Keratinocyte (primary cell): ENCODE measurements around the gene ITPR1. TPM values are rescaled to one million over a fixed set of nuclear protein-coding genes. Genes with fewer than 3 reads are reported as not detected.

Experiments used
- DNase-seq: peaks from one replicate; pipeline ENCODE4 v3.0.0-alpha.2; 2011; ENCODE audit warnings: low read depth, missing footprints, low spot score
- FAIRE-seq: peaks from 2 replicates; lab custom pipeline; 2011; peaks lifted over from hg19 to GRCh38; lab: Jason Lieb, UNC
- H2AFZ ChIP-seq: 2 replicates; pipeline ENCODE4 v1.6.0; 2012; ENCODE audit warnings: low read length, control low read depth, inconsistent platforms; ENCODE audit not compliant: control insufficient read depth
- H3K27ac ChIP-seq: 2 replicates; pipeline ENCODE4 v1.5.1; 2011; ENCODE audit warnings: low read length; ENCODE audit not compliant: control insufficient read depth, insufficient read depth
- H3K27me3 ChIP-seq: 3 replicates; pipeline ENCODE4 v1.6.0; 2011; ENCODE audit warnings: low read length; ENCODE audit not compliant: control insufficient read depth, insufficient read depth; ENCODE audit errors: extremely low read depth
- H3K36me3 ChIP-seq, 2 experiments: 2 replicates in 1 of 2; 3 replicates in 1 of 2; pipeline ENCODE4 v1.5.1; 2011; ENCODE audit warnings: low read length in 2 of 2, mild to moderate bottlenecking in 1 of 2; ENCODE audit not compliant: control insufficient read depth in 2 of 2, insufficient read depth in 2 of 2; ENCODE audit errors: extremely low read depth in 1 of 2
- H3K4me1 ChIP-seq: 3 replicates; pipeline ENCODE4 v1.5.1; 2011; ENCODE audit warnings: low read length; ENCODE audit not compliant: control insufficient read depth, insufficient read depth; ENCODE audit errors: extremely low read depth
- H3K4me2 ChIP-seq: 3 replicates; pipeline ENCODE4 v1.6.0; 2011; ENCODE audit warnings: low read depth, low read length; ENCODE audit not compliant: control insufficient read depth, insufficient read depth; ENCODE audit errors: extremely low read depth
- H3K4me3 ChIP-seq, 3 experiments: fragments of 200-600 bp in 1 of 3; sonication (generic) in 1 of 3; 2 replicates in 2 of 3; 3 replicates in 1 of 3; pipeline ENCODE4 v1.5.1; 2011 to 2016; ENCODE audit warnings: low read length in 3 of 3, mild to moderate bottlenecking in 3 of 3, control low read depth in 2 of 3, inconsistent platforms in 1 of 3, low read depth in 1 of 3, mixed read lengths in 1 of 3, mixed run types in 1 of 3, moderate library complexity in 1 of 3; ENCODE audit not compliant: control insufficient read depth in 2 of 3, insufficient read depth in 2 of 3; ENCODE audit errors: extremely low read depth in 1 of 3
- H3K79me2 ChIP-seq: 2 replicates; pipeline ENCODE4 v1.6.0; 2012; ENCODE audit warnings: low read length; ENCODE audit not compliant: control insufficient read depth, insufficient read depth
- H3K9ac ChIP-seq: 3 replicates; pipeline ENCODE4 v1.6.0; 2011; ENCODE audit warnings: low read length; ENCODE audit not compliant: control insufficient read depth, insufficient read depth; ENCODE audit errors: extremely low read depth
- H3K9me1 ChIP-seq: 3 replicates; pipeline ENCODE4 v1.6.0; 2011; ENCODE audit warnings: low read length; ENCODE audit not compliant: control insufficient read depth, insufficient read depth; ENCODE audit errors: extremely low read depth
- H3K9me3 ChIP-seq: 2 replicates; pipeline ENCODE4 v1.5.1; 2012; ENCODE audit warnings: low read depth, low read length; ENCODE audit not compliant: control insufficient read depth
- H4K20me1 ChIP-seq: 3 replicates; pipeline ENCODE4 v1.6.0; 2011; ENCODE audit warnings: low read length; ENCODE audit not compliant: control insufficient read depth, insufficient read depth; ENCODE audit errors: extremely low read depth
- CTCF ChIP-seq, 3 experiments: IDR thresholded peaks in 1 of 3; conservative IDR thresholded peaks in 1 of 3; optimal IDR thresholded peaks in 1 of 3; 2 replicates in 2 of 3; 3 replicates in 1 of 3; pipeline versions ENCODE3 to v1.5.1; 2011; ENCODE audit warnings: low read length in 3 of 3, mild to moderate bottlenecking in 3 of 3, moderate library complexity in 2 of 3, control low read depth in 1 of 3, inconsistent platforms in 1 of 3; ENCODE audit not compliant: insufficient read depth in 2 of 3; ENCODE audit errors: extremely low read depth in 1 of 3
- EZH2 ChIP-seq: IDR thresholded peaks from one replicate; pipeline ENCODE4 v1.6.1; 2012; ENCODE audit warnings: inconsistent platforms, mild to moderate bottlenecking, low read length, moderate library complexity
- dilution Hi-C: fragments of 300-500 bp; cut with MboI; formaldehyde crosslinking; loops from one replicate; pipeline ENCODE4 v1.7.0; 2020; ENCODE audit warnings: low sequenced_read_pairs; ENCODE audit not compliant: extremely low pct_ligation_motif_present
- polyA plus RNA-seq, 5 experiments: library from polyadenylated mRNA; depleted of rRNA in 3 of 5; stranded (reverse) in 3 of 5; stranded (forward) in 1 of 5; unstranded in 1 of 5; fragments of >200 nt; gene quantifications; 1 replicate in 1 of 5; 2 replicates in 3 of 5; 3 replicates in 1 of 5; pipeline versions ENCODE4 v1.2.1 to v1.2.3, GENCODE V29; 2011 to 2012; ENCODE audit warnings: missing spikeins in 2 of 5, low read depth in 1 of 5, low replicate concordance in 1 of 5

Gene ITPR1
- polyA plus RNA-seq, 1 donor (not counting 4 experiments of a cell fraction or from before 2014, with no cell fraction given): 3.5 TPM

DNA sequence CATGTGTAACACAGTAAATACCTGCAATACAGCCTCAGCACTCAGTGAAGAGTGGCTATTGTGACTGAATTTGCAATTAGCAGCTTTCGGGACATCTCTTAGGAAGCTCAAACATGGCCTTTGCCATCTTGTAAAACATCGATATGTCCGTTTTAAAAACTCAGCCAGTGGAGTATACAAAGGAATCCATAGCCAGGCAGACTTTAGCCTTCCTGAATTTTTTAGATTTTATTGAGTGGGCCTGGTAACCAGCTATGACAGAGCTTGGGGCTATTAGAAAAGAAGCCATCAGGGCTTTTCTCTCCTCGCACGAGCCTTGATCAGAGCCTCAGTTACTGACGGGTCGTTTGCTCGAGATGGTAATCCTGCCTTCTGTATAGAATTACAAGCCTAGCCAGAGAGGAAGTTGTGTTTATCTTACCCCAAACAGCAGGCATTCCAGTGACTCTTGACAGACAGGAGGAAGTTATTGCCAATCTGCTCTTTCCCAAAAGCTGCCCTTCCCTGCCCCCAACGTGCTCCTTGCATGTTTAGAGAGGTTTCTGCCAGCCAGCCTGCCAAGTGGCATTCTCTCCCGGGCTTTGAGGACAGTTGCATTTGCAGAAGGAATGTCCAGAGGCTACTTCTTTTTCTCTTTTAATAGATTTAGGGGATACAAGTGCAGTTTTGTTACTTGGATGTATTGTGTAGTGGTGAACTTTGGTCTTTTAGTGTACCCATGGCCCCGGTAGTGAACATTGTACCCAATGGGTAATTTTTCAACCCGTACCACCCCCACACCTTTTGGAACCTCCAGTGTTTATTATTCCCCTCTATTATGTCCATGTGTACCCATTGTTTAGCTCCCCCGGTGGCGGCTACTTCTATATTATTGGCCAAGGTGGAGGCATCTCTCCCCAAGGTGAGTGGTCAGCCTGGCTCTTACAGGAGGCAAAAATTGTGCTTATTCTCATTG is 40.6 kb downstream of the ITPR1 start:
- H3K9me3 ChIP-seq: no peaks in the 10 kb centered on the region
- H3K79me2 ChIP-seq: no peaks in the 10 kb centered on the region
- no peaks in the 10 kb centered on the region for H4K20me1 ChIP-seq
- TF ChIP-seq EZH2 (no peak), CTCF (optimal IDR thresholded peaks at IDR 0.05 in 1 of 3, IDR thresholded peaks at IDR 0.05 in 1 of 3, conservative IDR thresholded peaks at IDR 0.05 in 1 of 3; ENCODE audit: extremely low read depth in 1 of 3, insufficient read depth in 2 of 3, low read length in 3 of 3) (no peak)
- H3K4me1 ChIP-seq: no peaks in the 10 kb centered on the region
- no peak for FAIRE-seq
- no peak overlapping the region for H2AFZ ChIP-seq
- dilution Hi-C loops: no loop called here
- no peaks in the 10 kb centered on the region for H3K36me3 ChIP-seq
- no peaks in the 10 kb centered on the region for H3K27me3 ChIP-seq
- DNase-seq: no peak
- H3K4me3 ChIP-seq: no peak overlapping the region
- no peak overlapping the region for H3K27ac ChIP-seq
- H3K9me1 ChIP-seq: no peaks in the 10 kb centered on the region
- no peak overlapping the region for H3K9ac ChIP-seq
- H3K4me2 ChIP-seq: no peak overlapping the region

DNA sequence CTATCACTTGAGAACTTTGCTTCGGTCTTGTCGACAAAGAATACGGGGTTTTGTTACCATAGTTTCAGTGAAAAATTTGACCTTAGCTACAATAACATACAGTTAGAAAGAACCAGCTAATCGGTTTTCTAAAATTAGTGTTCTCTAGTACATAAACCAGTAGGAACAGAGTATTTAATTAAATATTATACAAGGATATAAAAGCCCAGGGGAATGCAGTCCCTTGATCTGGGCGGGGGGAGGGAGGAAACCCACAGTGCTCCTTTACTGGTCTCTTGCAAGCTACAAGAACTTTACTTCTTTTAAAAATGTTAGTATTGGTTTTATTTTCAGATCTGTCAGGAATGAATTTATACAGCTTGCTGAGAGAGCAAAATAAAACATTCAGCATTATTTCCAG is 41.8 kb downstream of the ITPR1 start:
- Histone ChIP-seq H4K20me1 (no peaks in the 10 kb centered on the region), H2AFZ (no peak overlapping the region), H3K9ac (no peak overlapping the region), H3K4me3 (no peak overlapping the region), H3K36me3 (no peaks in the 10 kb centered on the region), H3K4me1 (no peaks in the 10 kb centered on the region), H3K4me2 (no peak overlapping the region), H3K27me3 (no peaks in the 10 kb centered on the region), H3K79me2 (no peaks in the 10 kb centered on the region), H3K9me1 (no peaks in the 10 kb centered on the region), H3K9me3 (no peaks in the 10 kb centered on the region), H3K27ac (no peak overlapping the region)
- FAIRE-seq (no peak), DNase-seq (no peak)
- dilution Hi-C loops: no loop called here
- no peak for TF ChIP-seq CTCF (optimal IDR thresholded peaks at IDR 0.05 in 1 of 3, IDR thresholded peaks at IDR 0.05 in 1 of 3, conservative IDR thresholded peaks at IDR 0.05 in 1 of 3; ENCODE audit: extremely low read depth in 1 of 3, insufficient read depth in 2 of 3, low read length in 3 of 3)
- no peak for TF ChIP-seq EZH2
